Measurements from ENCODE around the gene JARID2. TPM values are rescaled to one million over a fixed set of nuclear protein-coding genes. Genes with fewer than 3 reads are reported as not detected.

JARID2 gene
- total RNA-seq, 4 donors from 2014 or later = 6.6 to 8.1 (median 7.5) TPM

- Histone ChIP-seq H3K4me1 (peaks cover 0 to 4% of the 10 kb centered on the region in 2 donors), H3K27ac (no peak overlapping the region), H3K9me3 (no peaks in the 10 kb centered on the region), H3K36me3 (peaks cover 7 to 15% of the 10 kb centered on the region in 2 donors), H3K4me3 (replicated peaks in 1 of 3) (no peak overlapping the region), H3K27me3 (no peaks in the 10 kb centered on the region)
- intact Hi-C loops (cut with DNase I) = no loop called here
- 81 to 84% methylated on average over 18 of the region's 18 CpGs for WGBS, 2 donors
- TF ChIP-seq CTCF (IDR thresholded peaks at IDR 0.05) = no peak
- TF ChIP-seq POLR2A (IDR thresholded peaks at IDR 0.05) = no peak
- DNase-seq = no peak
Measured at GRCh38 chr6:15515660-15516375, 269.9 kb downstream of the JARID2 start.

- no peak for TF ChIP-seq CTCF (IDR thresholded peaks at IDR 0.05)
- no peak for TF ChIP-seq POLR2A (IDR thresholded peaks at IDR 0.05)
- H3K27me3 ChIP-seq = no peaks in the 10 kb centered on the region
- intact Hi-C loops (cut with DNase I) = no loop called here
- DNase-seq = no peak
- H3K4me3 ChIP-seq (replicated peaks in 1 of 3) = no peak overlapping the region
- H3K4me1 ChIP-seq = peaks cover 0 to 4% of the 10 kb centered on the region in 2 donors
- no peak overlapping the region for H3K27ac ChIP-seq
- WGBS, 2 donors = 97 to 98% methylated on average over 8 to 13 of the region's 13 CpGs
- peaks cover 7 to 15% of the 10 kb centered on the region in 2 donors for H3K36me3 ChIP-seq
- H3K9me3 ChIP-seq = no peaks in the 10 kb centered on the region
Measured at GRCh38 chr6:15516378-15516777, 270.5 kb downstream of the JARID2 start.

GRCh38 chr6:15516923-15517560 is 271.2 kb downstream of the JARID2 start:
- intact Hi-C loops (cut with DNase I) = no loop called here
- Histone ChIP-seq H3K4me1 (peaks cover 0 to 9% of the 10 kb centered on the region in 2 donors), H3K27ac (no peak overlapping the region), H3K36me3 (peaks cover 7 to 15% of the 10 kb centered on the region in 2 donors), H3K4me3 (replicated peaks in 1 of 3) (no peak overlapping the region), H3K27me3 (no peaks in the 10 kb centered on the region), H3K9me3 (no peaks in the 10 kb centered on the region)
- no peak for DNase-seq
- TF ChIP-seq CTCF (IDR thresholded peaks at IDR 0.05) (no peak), POLR2A (IDR thresholded peaks at IDR 0.05) (no peak)
- 98 to 99% methylated on average over 23 to 29 of the region's 29 CpGs for WGBS, 2 donors

- no peaks in the 10 kb centered on the region for H3K9me3 ChIP-seq
- no peak for DNase-seq
- intact Hi-C loops (cut with DNase I) = no loop called here
- H3K27me3 ChIP-seq = no peaks in the 10 kb centered on the region
- H3K27ac ChIP-seq = no peak overlapping the region
- H3K4me3 ChIP-seq (replicated peaks in 1 of 3) = no peak overlapping the region
- peaks cover 7 to 15% of the 10 kb centered on the region in 2 donors for H3K36me3 ChIP-seq
- TF ChIP-seq POLR2A (IDR thresholded peaks at IDR 0.05) = no peak
- no peak for TF ChIP-seq CTCF (IDR thresholded peaks at IDR 0.05)
- 94 to 99% methylated on average over 6 to 11 of the region's 11 CpGs for WGBS, 2 donors
- peaks cover 0 to 12% of the 10 kb centered on the region in 2 donors for H3K4me1 ChIP-seq
Measured at GRCh38 chr6:15517600-15517999, 271.7 kb downstream of the JARID2 start.

- Histone ChIP-seq H3K4me1 (peaks cover 0 to 12% of the 10 kb centered on the region in 2 donors), H3K4me3 (replicated peaks in 1 of 3) (no peak overlapping the region), H3K36me3 (peaks cover 6 to 15% of the 10 kb centered on the region in 2 donors), H3K27ac (no peak overlapping the region), H3K9me3 (no peaks in the 10 kb centered on the region), H3K27me3 (no peaks in the 10 kb centered on the region)
- 94 to 98% methylated on average over 9 of the region's 9 CpGs for WGBS, 2 donors
- intact Hi-C loops (cut with DNase I) = no loop called here
- DNase-seq = no peak
- TF ChIP-seq CTCF (IDR thresholded peaks at IDR 0.05) (no peak), POLR2A (IDR thresholded peaks at IDR 0.05) (no peak)
Measured at GRCh38 chr6:15518057-15518456, 272.2 kb downstream of the JARID2 start.

Measured in thyroid gland (tissue), 4 donors.